Prostate gland (tissue), 2 donors: Measurements from ENCODE around the gene MN1.
A peak's percentile ranks its signal among the peaks of the same experiment; 100 is the strongest.

Source experiments
- POLR2A ChIP-seq: fragments of 450-650 bp; IDR thresholded peaks from one replicate; pipeline ENCODE4 v1.6.1; 2016; ENCODE audit warnings: antibody characterized with exemption, mild to moderate bottlenecking
- TF ChIP-seq, protein P1 (sequence below), 4 experiments: fragments of 200-600 bp in 2 of 4; fragments of 450-650 bp in 2 of 4; sonication (generic) in 2 of 4; IDR thresholded peaks; 1 replicate in 3 of 4; 2 replicates in 1 of 4; pipeline ENCODE4 v1.5.1; 2016 to 2019; ENCODE audit warnings: antibody characterized with exemption in 4 of 4, mild to moderate bottlenecking in 2 of 4, moderate library complexity in 2 of 4

DNA sequence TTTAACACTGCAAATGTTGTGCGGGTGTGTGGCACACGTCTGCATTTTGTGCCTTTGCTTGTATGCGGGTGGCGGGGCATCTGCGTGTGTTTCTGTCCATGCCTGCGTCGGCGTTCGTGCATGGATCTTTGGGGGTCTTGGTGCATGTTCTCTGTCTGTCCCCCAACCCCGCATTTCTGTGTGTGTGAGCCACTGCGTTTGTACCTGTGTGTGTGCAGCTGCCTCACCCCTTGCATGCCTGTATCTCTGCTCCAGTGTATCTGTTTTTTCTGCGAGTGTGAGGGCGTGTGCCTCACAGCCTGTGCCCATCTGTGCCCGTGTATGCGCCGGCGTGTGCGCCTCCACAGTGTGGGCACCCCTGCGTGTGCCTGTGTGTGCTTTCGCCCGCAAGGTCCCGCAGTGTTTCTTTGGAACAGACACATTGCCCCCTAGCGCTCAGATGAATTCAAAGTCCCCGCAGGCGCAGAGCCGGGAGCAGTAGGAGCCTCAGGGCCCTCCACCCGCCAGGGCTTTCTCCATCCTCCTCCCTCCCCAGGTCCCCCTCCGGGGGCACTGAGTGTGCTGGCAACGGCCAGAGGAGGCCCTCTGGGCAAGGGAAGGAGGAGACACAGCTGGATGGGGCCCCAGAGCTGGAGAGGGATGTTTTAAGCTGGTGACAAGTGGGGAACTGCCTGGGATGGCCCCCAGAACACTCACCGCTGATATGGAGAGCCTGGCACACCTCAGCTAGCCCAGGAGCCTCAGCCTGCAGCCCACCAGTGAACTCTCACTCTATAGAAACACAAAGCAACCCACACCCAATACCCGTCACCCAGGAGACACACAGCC is 3.1 kb upstream of the MN1 start:
- TF ChIP-seq POLR2A: no peak
- TF ChIP-seq, protein P1, sequence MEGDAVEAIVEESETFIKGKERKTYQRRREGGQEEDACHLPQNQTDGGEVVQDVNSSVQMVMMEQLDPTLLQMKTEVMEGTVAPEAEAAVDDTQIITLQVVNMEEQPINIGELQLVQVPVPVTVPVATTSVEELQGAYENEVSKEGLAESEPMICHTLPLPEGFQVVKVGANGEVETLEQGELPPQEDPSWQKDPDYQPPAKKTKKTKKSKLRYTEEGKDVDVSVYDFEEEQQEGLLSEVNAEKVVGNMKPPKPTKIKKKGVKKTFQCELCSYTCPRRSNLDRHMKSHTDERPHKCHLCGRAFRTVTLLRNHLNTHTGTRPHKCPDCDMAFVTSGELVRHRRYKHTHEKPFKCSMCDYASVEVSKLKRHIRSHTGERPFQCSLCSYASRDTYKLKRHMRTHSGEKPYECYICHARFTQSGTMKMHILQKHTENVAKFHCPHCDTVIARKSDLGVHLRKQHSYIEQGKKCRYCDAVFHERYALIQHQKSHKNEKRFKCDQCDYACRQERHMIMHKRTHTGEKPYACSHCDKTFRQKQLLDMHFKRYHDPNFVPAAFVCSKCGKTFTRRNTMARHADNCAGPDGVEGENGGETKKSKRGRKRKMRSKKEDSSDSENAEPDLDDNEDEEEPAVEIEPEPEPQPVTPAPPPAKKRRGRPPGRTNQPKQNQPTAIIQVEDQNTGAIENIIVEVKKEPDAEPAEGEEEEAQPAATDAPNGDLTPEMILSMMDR (IDR thresholded peaks at IDR 0.05): peak; percentile 28 to 75 (median 65)
